IMR-90 (cell line): Measurements from ENCODE around the gene KLF9. TPM values are rescaled to one million over a fixed set of nuclear protein-coding genes. Genes with fewer than 3 reads are reported as not detected.

Experiments
- ATAC-seq: fragments of 200-7000 bp; cut with Tn5 transposase; 2 replicates; pipeline ENCODE4 v1.9.1; 2020; ENCODE audit warnings: low read depth, mild to moderate bottlenecking, moderate library complexity
- BruUV-seq: library from RNA; stranded (reverse); fragments of 400-500 nt; replicated peaks from 2 replicates; lab custom pipeline; 2021; lab: Mats Ljungman, UMichigan
- CTCF ChIA-PET: fragments of 300-600 bp; formaldehyde crosslinking; extraction: SDS; loops from one replicate; lab custom pipeline; 2021; ENCODE audit warnings: antibody characterized with exemption; lab: Yijun Ruan, JAX
- POLR2A ChIA-PET: fragments of 300-600 bp; sonication (Branson Sonifier 250); formaldehyde crosslinking; loops from one replicate; lab custom pipeline; 2022; ENCODE audit warnings: antibody characterized with exemption; ENCODE audit not compliant: unreplicated experiment; lab: Charles Lee
- DNase-seq: peaks from one replicate; pipeline ENCODE4 v3.0.0; 2013
- H2AFZ ChIP-seq: replicated peaks from 2 replicates; pipeline ENCODE3; 2013; ENCODE audit warnings: low read length, mild to moderate bottlenecking; ENCODE audit not compliant: poor library complexity
- H2AK5ac ChIP-seq: 2 replicates; pipeline ENCODE4 v1.6.1; 2013; ENCODE audit warnings: low read depth, low read length, inconsistent platforms
- H2AK9ac ChIP-seq: replicated peaks from 2 replicates; pipeline ENCODE3; 2013; ENCODE audit warnings: mild to moderate bottlenecking, low read depth, low read length, moderate library complexity; ENCODE audit not compliant: poor library complexity
- H2BK120ac ChIP-seq: 2 replicates; pipeline ENCODE4 v1.6.1; 2013; ENCODE audit warnings: low read depth, low read length, inconsistent platforms
- H2BK15ac ChIP-seq: 3 replicates; pipeline ENCODE4 v1.6.1; 2013; ENCODE audit warnings: low read depth, low read length, inconsistent platforms
- H2BK20ac ChIP-seq: 2 replicates; pipeline ENCODE4 v1.6.1; 2013; ENCODE audit warnings: low read depth, mild to moderate bottlenecking, inconsistent platforms, low read length, moderate library complexity
- H2BK5ac ChIP-seq: 2 replicates; pipeline ENCODE4 v1.6.1; 2013; ENCODE audit warnings: mild to moderate bottlenecking, low read depth, low read length, inconsistent platforms; ENCODE audit not compliant: poor library complexity, severe bottlenecking
- H3K14ac ChIP-seq: replicated peaks from 2 replicates; pipeline ENCODE4 v1.6.1; 2013; ENCODE audit warnings: low read depth, low read length, inconsistent platforms
- H3K18ac ChIP-seq: 2 replicates; pipeline ENCODE4 v1.6.1; 2013; ENCODE audit warnings: low read depth, low read length, control low read depth
- H3K23ac ChIP-seq: 2 replicates; pipeline ENCODE4 v1.6.1; 2013; ENCODE audit warnings: low read depth, low read length, inconsistent platforms
- H3K27ac ChIP-seq: 2 replicates; pipeline ENCODE4 v1.5.1; 2013; ENCODE audit warnings: mild to moderate bottlenecking, control low read depth, low read length; ENCODE audit not compliant: insufficient read depth
- H3K27me3 ChIP-seq: 2 replicates; pipeline ENCODE4 v1.6.1; 2013; ENCODE audit warnings: low read length; ENCODE audit not compliant: control insufficient read depth, insufficient read depth
- H3K36me3 ChIP-seq: 2 replicates; pipeline ENCODE4 v1.6.1; 2013; ENCODE audit warnings: low read length, mixed read lengths; ENCODE audit not compliant: control insufficient read depth, insufficient read depth
- H3K4ac ChIP-seq: 2 replicates; pipeline ENCODE4 v1.6.1; 2013; ENCODE audit warnings: low read depth, low read length, inconsistent platforms
- H3K4me1 ChIP-seq: 2 replicates; pipeline ENCODE4 v1.6.1; 2013; ENCODE audit warnings: low read length, mixed read lengths; ENCODE audit not compliant: control insufficient read depth, insufficient read depth
- H3K4me2 ChIP-seq: 2 replicates; pipeline ENCODE4 v1.6.1; 2013; ENCODE audit warnings: low read depth, mild to moderate bottlenecking, control low read depth, low read length, moderate library complexity
- H3K4me3 ChIP-seq: 2 replicates; pipeline ENCODE4 v1.5.1; 2013; ENCODE audit warnings: low read depth, mild to moderate bottlenecking, control low read depth, low read length, moderate library complexity; ENCODE audit not compliant: insufficient read depth
- H3K56ac ChIP-seq: 2 replicates; pipeline ENCODE4 v1.6.1; 2013; ENCODE audit warnings: low read length, inconsistent platforms; ENCODE audit not compliant: insufficient read depth; ENCODE audit errors: extremely low read depth
- H3K79me1 ChIP-seq, 2 experiments: 2 replicates each; pipeline ENCODE4 v1.6.1; 2013; ENCODE audit warnings: low read length in 2 of 2, inconsistent platforms in 1 of 2, low read depth in 1 of 2
- H3K9ac ChIP-seq: 2 replicates; pipeline ENCODE4 v1.6.1; 2013; ENCODE audit warnings: low read depth, low read length, control low read depth
- H3K9me1 ChIP-seq: 2 replicates; pipeline ENCODE4 v1.6.1; 2013; ENCODE audit warnings: low read length, inconsistent platforms; ENCODE audit not compliant: insufficient read depth
- H3K9me3 ChIP-seq: 2 replicates; pipeline ENCODE4 v1.6.1; 2013; ENCODE audit warnings: low read length; ENCODE audit not compliant: control insufficient read depth, insufficient read depth
- H4K20me1 ChIP-seq: 2 replicates; pipeline ENCODE4 v1.6.1; 2013; ENCODE audit warnings: low read length, inconsistent platforms; ENCODE audit not compliant: insufficient read depth
- H4K5ac ChIP-seq: 2 replicates; pipeline ENCODE4 v1.6.1; 2013; ENCODE audit warnings: mild to moderate bottlenecking, low read depth, low read length, control low read depth
- H4K8ac ChIP-seq, 2 experiments: 2 replicates each; pipeline ENCODE4 v1.6.1; 2013; ENCODE audit warnings: low read depth in 2 of 2, low read length in 2 of 2, control low read depth in 1 of 2, inconsistent platforms in 1 of 2
- H4K91ac ChIP-seq: 2 replicates; pipeline ENCODE4 v1.6.1; 2013; ENCODE audit warnings: low read depth, low read length, inconsistent platforms; ENCODE audit not compliant: insufficient read depth
- BHLHE40 ChIP-seq: fragments of 150-350 bp; IDR thresholded peaks from 2 replicates; pipeline ENCODE4 v1.6.1; 2016; ENCODE audit warnings: mild to moderate bottlenecking, low read depth, low read length
- CEBPB ChIP-seq: IDR thresholded peaks from 2 replicates; pipeline ENCODE4 v1.6.1; 2012; ENCODE audit warnings: low read depth, low read length, improper control_type of control experiment
- CTCF ChIP-seq: conservative IDR thresholded peaks from 2 replicates; pipeline ENCODE4 v1.5.1; 2012; ENCODE audit warnings: mild to moderate bottlenecking, low read depth, low read length, improper control_type of control experiment
- FOS ChIP-seq: fragments of 150-350 bp; IDR thresholded peaks from 2 replicates; pipeline ENCODE4 v1.6.1; 2016; ENCODE audit warnings: low read depth, low read length
- MAZ ChIP-seq: IDR thresholded peaks from 2 replicates; pipeline ENCODE4 v1.6.1; 2012; ENCODE audit warnings: low read depth, mild to moderate bottlenecking, low read length, improper control_type of control experiment, moderate library complexity, borderline replicate concordance
- NFE2L2 ChIP-seq: fragments of 150-350 bp; IDR thresholded peaks from 2 replicates; pipeline ENCODE4 v1.6.1; 2016; ENCODE audit warnings: low read depth, mild to moderate bottlenecking, low read length
- POLR2A ChIP-seq: IDR thresholded peaks from 2 replicates; pipeline ENCODE4 v1.6.1; 2012; ENCODE audit warnings: mild to moderate bottlenecking, low read depth, low read length
- RAD21 ChIP-seq: IDR thresholded peaks from 2 replicates; pipeline ENCODE4 v1.6.1; 2012; ENCODE audit warnings: low read length, improper control_type of control experiment
- RFX5 ChIP-seq: IDR thresholded peaks from 2 replicates; pipeline ENCODE4 v1.8.0; 2012; ENCODE audit warnings: low read depth, mild to moderate bottlenecking, low read length, moderate library complexity
- SMC3 ChIP-seq: fragments of 150-350 bp; IDR thresholded peaks from 2 replicates; pipeline ENCODE4 v1.6.1; 2016; ENCODE audit warnings: low read depth, mild to moderate bottlenecking, antibody characterized with exemption, low read length, moderate library complexity
- WGBS, 2 experiments: methylation state at CpG; one replicate each; pipeline versions ENCODE4 v1.1.5 to v1.1.7; 2013; ENCODE audit warnings: missing lambda C conversion rate in 2 of 2; ENCODE audit not compliant: insufficient read length in 1 of 2; ENCODE audit errors: extremely low coverage in 2 of 2; 5-methylcytosine and 5-hydroxymethylcytosine counted together
- dilution Hi-C: fragments of 300-500 bp; cut with HindIII; formaldehyde crosslinking; loops from one replicate; pipeline ENCODE4 v1.14.3; 2018; ENCODE audit warnings: low sequenced_read_pairs; ENCODE audit not compliant: unreplicated experiment
- in situ Hi-C: fragments of 300-500 bp; cut with MboI; formaldehyde crosslinking; loops from 3 replicates; pipeline ENCODE4 v1.14.3; 2019; ENCODE audit warnings: low sequenced_read_pairs, inconsistent platforms, mixed read lengths
- intact Hi-C: fragments of 100-400 bp; cut with micrococcal nuclease; formaldehyde crosslinking; loops from 2 replicates; pipeline ENCODE4 v1.10.0; 2022
- polyA plus RNA-seq, 3 experiments: library from polyadenylated mRNA; depleted of rRNA; stranded (reverse); fragments of >200 nt; gene quantifications; 2 replicates each; pipeline ENCODE4 v1.2.3, GENCODE V29; 2012; ENCODE audit warnings: low replicate concordance in 1 of 3
- total RNA-seq: library from RNA; depleted of rRNA; stranded (reverse); fragments of >200 nt; gene quantifications from 2 replicates; pipeline ENCODE4 v1.2.3, GENCODE V29; 2012
- TF ChIP-seq, protein P1 (sequence below): fragments of 150-350 bp; IDR thresholded peaks from 2 replicates; pipeline ENCODE4 v1.6.1; 2017; ENCODE audit warnings: mild to moderate bottlenecking, antibody characterized with exemption, low read length, low read depth

KLF9 gene
- total and polyA plus RNA-seq, 2 of the 4 experiments (the other 2 are of a cell fraction), result 4.1 to 7.5 TPM

DNA sequence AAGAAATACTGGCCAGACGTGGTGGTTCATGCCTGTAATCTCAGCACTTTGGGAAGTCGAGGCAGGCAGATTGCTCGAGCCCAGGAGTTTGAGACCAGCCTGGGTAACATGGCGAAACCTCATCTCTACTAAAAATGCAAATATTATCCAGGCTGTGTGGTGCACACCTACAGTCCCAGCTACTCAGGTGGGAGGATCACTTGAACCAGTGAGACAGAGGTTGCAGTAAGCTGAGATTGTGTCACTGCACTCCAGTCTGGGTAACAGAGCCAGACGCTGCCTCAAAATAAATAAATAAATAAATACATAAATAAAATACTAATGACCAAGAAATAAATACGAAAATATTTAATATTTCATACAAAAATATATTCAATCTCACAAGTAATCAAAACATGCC is 18.8 kb downstream of the KLF9 start:
- no peak overlapping the region for H3K56ac ChIP-seq
- H3K23ac ChIP-seq, result no peak overlapping the region
- peaks cover 27% of the 10 kb centered on the region for H3K9me1 ChIP-seq
- no peak overlapping the region for H4K91ac ChIP-seq
- H2BK20ac ChIP-seq, result no peak overlapping the region
- no peak for DNase-seq
- in situ Hi-C loops, result no loop called here
- no peak overlapping the region for H3K27ac ChIP-seq
- no peak overlapping the region for H2BK15ac ChIP-seq
- no peak overlapping the region for H4K8ac ChIP-seq
- peaks cover 30 to 84% of the 10 kb centered on the region in 2 experiments for H3K79me1 ChIP-seq
- BruUV-seq, result no TSS peak
- H3K4me3 ChIP-seq, result no peak overlapping the region
- ChIA-PET CTCF (no interaction called here), POLR2A (no interaction called here)
- H3K14ac ChIP-seq, result no peak overlapping the region
- no peak overlapping the region for H2BK5ac ChIP-seq
- H4K5ac ChIP-seq, result no peak overlapping the region
- H4K20me1 ChIP-seq, result peaks cover 90% of the 10 kb centered on the region
- H3K36me3 ChIP-seq, result no peaks in the 10 kb centered on the region; the same call in 1 of the 2 replicates
- H2BK120ac ChIP-seq, result no peak overlapping the region
- H2AFZ ChIP-seq, result no peak overlapping the region
- H3K4ac ChIP-seq, result no peak overlapping the region
- dilution Hi-C loops, result no loop called here
- TF ChIP-seq RAD21 (no peak), CTCF (no peak), FOS (no peak), RFX5 (no peak), CEBPB (no peak), MAZ (no peak), NFE2L2 (no peak), BHLHE40 (no peak), POLR2A (no peak), SMC3 (no peak)
- TF ChIP-seq, protein P1, sequence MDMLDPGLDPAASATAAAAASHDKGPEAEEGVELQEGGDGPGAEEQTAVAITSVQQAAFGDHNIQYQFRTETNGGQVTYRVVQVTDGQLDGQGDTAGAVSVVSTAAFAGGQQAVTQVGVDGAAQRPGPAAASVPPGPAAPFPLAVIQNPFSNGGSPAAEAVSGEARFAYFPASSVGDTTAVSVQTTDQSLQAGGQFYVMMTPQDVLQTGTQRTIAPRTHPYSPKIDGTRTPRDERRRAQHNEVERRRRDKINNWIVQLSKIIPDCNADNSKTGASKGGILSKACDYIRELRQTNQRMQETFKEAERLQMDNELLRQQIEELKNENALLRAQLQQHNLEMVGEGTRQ, result no peak
- no peaks in the 10 kb centered on the region for H3K27me3 ChIP-seq
- WGBS, 2 experiments, result no CpG with 5 or more reads among the region's 6 CpGs
- H3K4me2 ChIP-seq, result no peak overlapping the region
- no peak overlapping the region for H3K9ac ChIP-seq
- no peak overlapping the region for H2AK5ac ChIP-seq
- H3K9me3 ChIP-seq, result no peaks in the 10 kb centered on the region
- H3K18ac ChIP-seq, result no peak overlapping the region
- ATAC-seq, result no peak
- H3K4me1 ChIP-seq, result peaks cover 12% of the 10 kb centered on the region
- intact Hi-C loops, result no loop called here
- H2AK9ac ChIP-seq, result no peak overlapping the region
